GM18505 (cell line): Measurements from ENCODE around the gene GALNT15.

Experiments used
- ATAC-seq: cut with Tn5 transposase; IDR thresholded peaks from one replicate; pipeline ENCODE4 v1.9.1; 2021; ENCODE audit not compliant: unreplicated experiment
- POLR2A ChIP-seq: IDR thresholded peaks from 4 replicates; pipeline ENCODE4 v1.6.1; 2011; ENCODE audit warnings: borderline replicate concordance; ENCODE audit not compliant: insufficient read depth, insufficient read length; ENCODE audit errors: extremely low read depth

GALNT15 gene

GRCh38 chr3:16264708-16265454 is 90.4 kb downstream of the GALNT15 start, which contains the start of the genes DPH3 and OXNAD1:
DPH3 (minus strand) TSS chr3:16264943; CDS start chr3:16264876, 67 bp downstream.
OXNAD1 (plus strand) TSS chr3:16265212; CDS start chr3:16270953, 5,741 bp downstream.
- peak; percentile 78 for TF ChIP-seq POLR2A
- peak; percentile 98 for ATAC-seq

- TF ChIP-seq POLR2A: no peak
- no peak for ATAC-seq
These were observed 90.9 kb downstream of the GALNT15 start for GRCh38 chr3:16265455-16265786.

GRCh38 chr3:16266714-16267113 is 92.2 kb downstream of the GALNT15 start:
- TF ChIP-seq POLR2A: no peak
- ATAC-seq: no peak

- no peak for TF ChIP-seq POLR2A
- ATAC-seq: no peak
These were observed 96.4 kb downstream of the GALNT15 start for GRCh38 chr3:16270855-16271254.

GRCh38 chr3:16272588-16272987 is 98.1 kb downstream of the GALNT15 start:
- no peak for ATAC-seq
- TF ChIP-seq POLR2A: no peak

- ATAC-seq: no peak
- no peak for TF ChIP-seq POLR2A
These were observed 99.4 kb downstream of the GALNT15 start for GRCh38 chr3:16273867-16274266.

- TF ChIP-seq POLR2A: no peak
- no peak for ATAC-seq
These were observed 103.0 kb downstream of the GALNT15 start for GRCh38 chr3:16277471-16277870.

GRCh38 chr3:16279010-16279801 is 104.7 kb downstream of the GALNT15 start:
- no peak for ATAC-seq
- no peak for TF ChIP-seq POLR2A

- no peak for TF ChIP-seq POLR2A
- ATAC-seq: no peak
These were observed 106.2 kb downstream of the GALNT15 start for GRCh38 chr3:16280671-16281070.
